LNCaP clone FGC (cell line): ENCODE data around the gene SOCS7.

ENCODE experiments used
- DNase-seq: peaks from one replicate; pipeline ENCODE4 v3.0.0-alpha.2; 2011; ENCODE audit warnings: low read depth
- H3K4me3 ChIP-seq: 2 replicates; pipeline ENCODE4 v1.5.1; 2011; ENCODE audit warnings: mild to moderate bottlenecking, low read depth, low read length, control low read depth
- TF ChIP-seq, protein P1 (sequence below): IDR thresholded peaks from 2 replicates; pipeline ENCODE4 v1.5.1; 2012; ENCODE audit warnings: mild to moderate bottlenecking; ENCODE audit not compliant: control insufficient read depth, insufficient read depth; ENCODE audit errors: extremely low read depth

Gene SOCS7

DNA sequence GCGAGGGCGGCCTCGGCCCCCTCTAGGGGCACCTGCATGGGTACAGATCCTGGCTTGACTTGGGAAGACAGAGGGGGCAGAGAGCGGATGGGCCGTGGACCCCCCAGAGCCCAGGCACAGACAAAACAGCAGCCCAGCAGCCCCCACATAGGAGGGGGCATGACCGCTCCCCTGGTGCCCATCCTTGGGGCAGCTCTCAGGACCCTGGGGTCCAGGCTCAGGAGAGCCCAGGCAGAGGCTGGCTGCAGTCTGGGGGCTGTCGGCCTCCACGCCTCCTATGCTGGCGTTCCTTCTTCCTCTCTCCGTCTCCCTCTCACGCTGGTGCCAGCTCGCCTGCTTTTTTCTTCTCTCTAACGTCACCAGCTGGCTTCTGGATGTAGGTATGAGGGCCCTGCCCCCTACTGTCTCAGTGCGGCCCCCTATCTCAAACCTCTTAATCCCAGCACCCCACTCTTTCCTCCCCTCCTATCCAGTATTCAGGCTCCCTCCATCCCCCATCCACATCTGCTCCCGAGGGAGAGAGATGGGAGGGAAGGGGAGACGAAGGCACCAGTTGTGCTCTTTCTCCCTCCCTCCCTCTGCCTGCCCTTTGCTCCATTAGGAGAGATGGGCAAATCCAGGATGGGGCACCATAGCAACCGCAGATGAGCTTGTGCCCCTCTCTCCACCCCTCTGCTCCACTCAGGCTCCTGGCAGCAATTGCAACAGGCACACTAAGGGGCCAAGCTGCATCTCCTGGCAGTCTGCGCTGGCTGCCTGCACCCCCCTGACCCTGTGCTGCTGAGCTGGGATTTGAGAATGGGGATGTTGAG, 7.8 kb upstream of the SOCS7 start, which contains the start of gene GPR179:
Gene GPR179 (minus strand): TSS at position 349 of the 812 bp plus-strand sequence. CDS start 167 bp downstream, at position 182.
- TF ChIP-seq, protein P1, sequence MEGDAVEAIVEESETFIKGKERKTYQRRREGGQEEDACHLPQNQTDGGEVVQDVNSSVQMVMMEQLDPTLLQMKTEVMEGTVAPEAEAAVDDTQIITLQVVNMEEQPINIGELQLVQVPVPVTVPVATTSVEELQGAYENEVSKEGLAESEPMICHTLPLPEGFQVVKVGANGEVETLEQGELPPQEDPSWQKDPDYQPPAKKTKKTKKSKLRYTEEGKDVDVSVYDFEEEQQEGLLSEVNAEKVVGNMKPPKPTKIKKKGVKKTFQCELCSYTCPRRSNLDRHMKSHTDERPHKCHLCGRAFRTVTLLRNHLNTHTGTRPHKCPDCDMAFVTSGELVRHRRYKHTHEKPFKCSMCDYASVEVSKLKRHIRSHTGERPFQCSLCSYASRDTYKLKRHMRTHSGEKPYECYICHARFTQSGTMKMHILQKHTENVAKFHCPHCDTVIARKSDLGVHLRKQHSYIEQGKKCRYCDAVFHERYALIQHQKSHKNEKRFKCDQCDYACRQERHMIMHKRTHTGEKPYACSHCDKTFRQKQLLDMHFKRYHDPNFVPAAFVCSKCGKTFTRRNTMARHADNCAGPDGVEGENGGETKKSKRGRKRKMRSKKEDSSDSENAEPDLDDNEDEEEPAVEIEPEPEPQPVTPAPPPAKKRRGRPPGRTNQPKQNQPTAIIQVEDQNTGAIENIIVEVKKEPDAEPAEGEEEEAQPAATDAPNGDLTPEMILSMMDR, result no peak
- DNase-seq, result no peak
- H3K4me3 ChIP-seq, result no peak within 1 kb of the TSS

DNA sequence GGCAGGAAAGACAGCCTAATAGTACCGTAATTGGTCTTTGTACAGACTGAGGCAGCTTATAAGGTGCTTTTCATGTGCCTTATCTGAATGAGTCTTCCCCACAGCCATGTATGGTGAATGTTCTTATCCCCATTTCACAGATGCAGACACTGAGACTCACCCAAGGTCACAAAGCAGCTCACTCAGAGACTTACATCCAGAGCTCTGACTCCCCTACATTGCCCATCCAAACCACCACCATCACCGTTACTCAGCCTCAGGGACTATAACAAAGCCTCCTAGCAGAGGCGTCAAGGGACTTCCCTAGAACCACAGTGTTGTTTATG, 7.3 kb upstream of the SOCS7 start:
- DNase-seq, result no peak
- H3K4me3 ChIP-seq, result no peak overlapping the region
- TF ChIP-seq, protein P1, result no peak

DNA sequence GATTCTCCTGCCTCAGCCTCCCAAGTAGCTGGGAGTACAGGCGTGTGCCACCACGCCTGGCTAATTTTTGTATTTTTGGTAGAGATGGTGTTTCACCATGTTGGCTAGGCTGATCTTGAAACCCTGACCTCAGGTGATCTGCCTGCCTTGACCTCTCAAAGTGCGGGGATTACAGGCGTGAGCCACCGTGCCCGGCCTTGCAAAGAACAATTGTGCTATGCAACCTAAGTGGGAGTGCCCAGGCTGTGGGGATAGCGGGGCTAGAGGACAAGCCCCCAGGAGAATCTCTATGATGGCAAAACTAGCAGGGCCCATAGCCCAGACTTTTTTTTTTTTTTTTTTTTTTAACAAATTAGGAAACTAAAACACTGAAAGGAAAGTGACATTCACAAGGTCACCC, 5.9 kb upstream of the SOCS7 start:
- H3K4me3 ChIP-seq, result no peak overlapping the region
- no peak for DNase-seq
- TF ChIP-seq, protein P1, result no peak

DNA sequence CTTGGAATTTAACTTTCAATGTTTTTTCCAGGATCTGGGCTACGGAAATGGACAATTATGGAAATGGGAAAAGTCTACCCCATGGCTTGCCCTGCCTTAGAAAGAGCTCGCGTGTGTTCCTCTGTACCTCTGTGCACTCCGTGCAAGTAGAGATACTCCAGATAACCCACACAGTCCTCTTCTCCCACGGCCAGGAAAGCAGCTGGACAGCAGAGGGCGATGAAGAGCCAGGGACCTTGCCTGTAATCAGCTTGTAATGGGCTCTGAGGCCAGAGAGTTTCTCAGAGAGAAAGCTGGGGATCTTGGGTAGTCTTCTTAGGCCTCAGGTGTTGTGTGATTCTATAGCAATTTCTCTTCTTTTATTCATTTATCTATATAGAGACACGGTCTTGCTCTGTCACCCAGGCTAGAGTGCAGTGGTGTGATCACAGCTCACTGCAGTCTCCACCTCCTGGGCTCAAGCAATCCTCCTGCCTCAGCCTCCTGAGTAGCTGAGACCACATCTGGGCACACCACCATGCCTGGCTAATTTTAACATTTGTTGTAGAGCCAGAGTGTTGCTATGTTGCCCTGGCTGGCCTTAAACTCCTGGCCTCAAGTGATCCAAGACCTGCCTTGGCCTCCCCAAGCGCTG, 2.4 kb upstream of the SOCS7 start:
- H3K4me3 ChIP-seq, result no peak overlapping the region
- peak; percentile 53 for DNase-seq
- TF ChIP-seq, protein P1, result peak; percentile 95

DNA sequence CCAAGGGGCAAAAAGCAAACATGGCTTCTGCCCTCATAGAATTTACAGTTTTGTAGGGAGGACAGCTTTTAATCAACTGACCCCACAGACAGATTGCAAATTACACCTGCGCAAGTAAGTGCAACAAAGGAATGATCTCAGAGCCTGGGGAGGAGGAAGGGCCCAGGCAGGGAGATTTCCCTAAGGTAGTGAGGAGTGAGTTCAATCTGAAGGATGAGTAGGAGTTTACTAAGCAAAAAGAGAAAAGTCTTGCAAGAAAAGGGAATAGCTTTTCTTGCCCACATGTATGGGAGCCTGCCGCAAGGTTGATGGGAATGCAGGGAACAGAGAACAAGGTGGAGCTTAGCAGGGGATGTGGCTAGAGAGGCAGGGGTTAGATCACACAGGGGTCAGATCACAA, 1.6 kb upstream of the SOCS7 start:
- DNase-seq, result no peak
- H3K4me3 ChIP-seq, result no peak overlapping the region
- TF ChIP-seq, protein P1, result no peak

DNA sequence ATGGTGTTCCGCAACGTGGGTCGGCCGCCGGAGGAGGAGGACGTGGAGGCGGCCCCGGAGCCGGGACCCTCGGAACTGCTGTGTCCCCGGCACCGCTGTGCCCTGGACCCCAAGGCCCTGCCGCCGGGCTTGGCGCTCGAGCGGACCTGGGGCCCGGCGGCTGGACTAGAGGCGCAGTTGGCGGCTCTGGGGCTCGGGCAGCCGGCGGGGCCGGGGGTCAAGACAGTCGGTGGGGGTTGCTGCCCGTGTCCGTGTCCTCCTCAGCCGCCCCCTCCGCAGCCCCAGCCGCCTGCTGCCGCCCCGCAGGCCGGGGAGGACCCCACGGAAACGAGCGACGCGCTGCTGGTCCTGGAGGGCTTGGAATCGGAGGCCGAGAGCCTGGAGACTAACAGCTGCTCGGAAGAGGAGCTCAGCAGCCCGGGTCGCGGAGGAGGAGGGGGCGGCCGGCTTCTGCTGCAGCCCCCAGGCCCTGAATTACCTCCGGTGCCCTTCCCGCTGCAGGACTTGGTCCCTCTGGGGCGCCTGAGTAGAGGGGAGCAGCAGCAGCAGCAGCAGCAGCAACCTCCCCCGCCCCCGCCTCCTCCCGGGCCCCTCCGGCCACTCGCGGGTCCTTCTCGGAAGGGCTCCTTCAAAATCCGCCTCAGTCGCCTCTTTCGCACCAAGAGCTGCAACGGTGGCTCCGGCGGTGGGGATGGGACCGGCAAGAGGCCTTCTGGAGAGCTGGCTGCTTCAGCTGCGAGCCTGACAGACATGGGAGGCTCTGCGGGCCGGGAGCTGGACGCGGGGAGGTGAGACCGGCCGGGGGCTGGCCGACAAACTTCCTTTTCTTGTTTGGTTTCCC, 821 bp downstream of the SOCS7 start:
- no peak for DNase-seq
- TF ChIP-seq, protein P1, result no peak
- peak overlapping the region; percentile 73 for H3K4me3 ChIP-seq
